ENCODE results near the gene ASNSD1. TPM values are rescaled to one million over a fixed set of nuclear protein-coding genes. Genes with fewer than 3 reads are reported as not detected.

Gene ASNSD1
- total and polyA plus RNA-seq, 10 donors: 28.1 to 50.8 (median 32.8) TPM

DNA sequence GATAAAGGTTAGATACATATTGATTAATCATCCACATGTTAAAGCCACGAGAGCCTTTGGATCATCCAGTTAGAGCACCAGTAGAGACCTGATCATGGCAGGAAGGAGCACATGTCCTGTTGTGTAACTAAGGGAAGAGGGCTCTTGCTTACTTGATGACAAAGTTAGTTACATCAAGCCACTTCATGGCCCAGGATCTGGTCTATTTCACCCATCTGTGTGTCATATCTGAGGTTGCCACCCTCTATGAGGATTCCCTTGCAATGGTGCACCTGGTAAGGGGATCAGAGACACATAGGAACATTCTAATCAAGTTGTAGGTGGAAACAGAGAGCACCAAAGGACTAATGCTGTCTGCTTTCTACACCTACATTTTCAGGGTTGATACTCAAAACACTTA is 19.9 kb downstream of the ASNSD1 start:
- 63 to 97% (median 78%) methylated on average over 1 of the region's 1 CpG for WGBS, 5 donors
- H3K27me3 ChIP-seq (replicated peaks in 1 of 7): no peaks in the 10 kb centered on the region
- H3K27ac ChIP-seq: no peak overlapping the region
- intact Hi-C loops (cut with DNase I; ENCODE audit: low total_unique reads): no loop called here
- H3K9me3 ChIP-seq: peaks cover 0 to 15% (median 10%) of the 10 kb centered on the region in 8 donors
- TF ChIP-seq, protein P1, sequence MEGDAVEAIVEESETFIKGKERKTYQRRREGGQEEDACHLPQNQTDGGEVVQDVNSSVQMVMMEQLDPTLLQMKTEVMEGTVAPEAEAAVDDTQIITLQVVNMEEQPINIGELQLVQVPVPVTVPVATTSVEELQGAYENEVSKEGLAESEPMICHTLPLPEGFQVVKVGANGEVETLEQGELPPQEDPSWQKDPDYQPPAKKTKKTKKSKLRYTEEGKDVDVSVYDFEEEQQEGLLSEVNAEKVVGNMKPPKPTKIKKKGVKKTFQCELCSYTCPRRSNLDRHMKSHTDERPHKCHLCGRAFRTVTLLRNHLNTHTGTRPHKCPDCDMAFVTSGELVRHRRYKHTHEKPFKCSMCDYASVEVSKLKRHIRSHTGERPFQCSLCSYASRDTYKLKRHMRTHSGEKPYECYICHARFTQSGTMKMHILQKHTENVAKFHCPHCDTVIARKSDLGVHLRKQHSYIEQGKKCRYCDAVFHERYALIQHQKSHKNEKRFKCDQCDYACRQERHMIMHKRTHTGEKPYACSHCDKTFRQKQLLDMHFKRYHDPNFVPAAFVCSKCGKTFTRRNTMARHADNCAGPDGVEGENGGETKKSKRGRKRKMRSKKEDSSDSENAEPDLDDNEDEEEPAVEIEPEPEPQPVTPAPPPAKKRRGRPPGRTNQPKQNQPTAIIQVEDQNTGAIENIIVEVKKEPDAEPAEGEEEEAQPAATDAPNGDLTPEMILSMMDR (IDR thresholded peaks at IDR 0.05 in 8 of 11, conservative IDR thresholded peaks at IDR 0.05 in 3 of 11): no peak
- DNase-seq: no peak
- no peak overlapping the region for H3K4me3 ChIP-seq
- H3K36me3 ChIP-seq: no peaks in the 10 kb centered on the region
- H3K4me1 ChIP-seq: peaks cover 0 to 49% (median 25%) of the 10 kb centered on the region in 6 donors

DNA sequence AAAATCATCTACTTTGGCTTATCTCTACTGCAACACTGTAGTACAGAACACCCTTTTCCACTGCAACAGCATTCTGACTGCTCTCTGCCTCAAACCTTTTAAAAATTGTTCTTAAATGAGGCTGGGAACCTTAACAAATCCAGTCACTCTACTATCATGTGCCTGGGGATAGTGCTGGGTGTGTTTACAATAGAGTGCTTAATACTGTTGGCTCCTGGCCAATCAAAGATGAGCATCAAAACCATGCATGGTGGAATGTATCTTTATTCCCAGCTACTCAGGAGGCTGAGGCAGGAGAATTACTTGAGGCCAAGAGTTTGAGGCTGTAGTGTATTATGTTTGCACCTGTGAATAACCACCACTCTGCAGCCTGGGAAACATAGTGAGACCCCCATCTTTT is 20.6 kb downstream of the ASNSD1 start:
- DNase-seq: no peak
- TF ChIP-seq POLR2A (IDR thresholded peaks at IDR 0.05) (no peak), POLR2AphosphoS5 (IDR thresholded peaks at IDR 0.05) (no peak)
- TF ChIP-seq, protein P1 (IDR thresholded peaks at IDR 0.05 in 8 of 11, conservative IDR thresholded peaks at IDR 0.05 in 3 of 11): no peak
- no peaks in the 10 kb centered on the region for H3K27me3 ChIP-seq (replicated peaks in 1 of 7)
- no peak overlapping the region for H3K27ac ChIP-seq
- H3K4me1 ChIP-seq: peaks cover 0 to 48% (median 20%) of the 10 kb centered on the region in 6 donors
- H3K4me3 ChIP-seq: no peak overlapping the region
- H3K9me3 ChIP-seq: peaks cover 0 to 15% (median 10%) of the 10 kb centered on the region in 8 donors
- intact Hi-C loops (cut with DNase I; ENCODE audit: low total_unique reads): no loop called here
- no peaks in the 10 kb centered on the region for H3K36me3 ChIP-seq

DNA sequence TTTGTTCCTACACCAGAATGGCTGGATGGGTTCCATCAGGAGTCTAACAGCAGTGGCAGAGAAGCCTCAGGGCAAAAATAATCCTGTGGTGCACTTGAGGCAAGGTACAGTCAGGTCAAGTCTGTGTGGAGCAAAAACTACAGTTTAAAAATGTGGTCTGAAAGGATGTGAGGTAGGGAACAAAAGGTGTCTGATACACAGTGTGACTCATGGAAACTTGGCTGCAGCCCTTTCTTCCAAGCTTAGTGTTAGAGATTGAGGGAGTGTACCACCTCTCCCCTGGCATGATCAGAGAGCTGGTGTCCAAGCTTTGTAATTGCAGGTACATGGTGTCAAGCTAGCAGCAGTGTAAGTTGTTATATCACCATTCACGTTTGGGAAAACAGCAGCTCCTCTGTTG is 22.1 kb downstream of the ASNSD1 start:
- Histone ChIP-seq H3K36me3 (no peaks in the 10 kb centered on the region), H3K27me3 (replicated peaks in 1 of 7) (no peaks in the 10 kb centered on the region), H3K4me3 (no peak overlapping the region), H3K4me1 (peaks cover 0 to 48% (median 19%) of the 10 kb centered on the region in 6 donors), H3K9me3 (peaks cover 0 to 9% (median 5%) of the 10 kb centered on the region in 8 donors), H3K27ac (no peak overlapping the region)
- intact Hi-C loops (cut with DNase I; ENCODE audit: low total_unique reads): no loop called here
- DNase-seq: no peak
- 81 to 94% (median 86%) methylated on average over 1 of the region's 1 CpG for WGBS, 5 donors
- no peak for TF ChIP-seq POLR2A (IDR thresholded peaks at IDR 0.05)
- no peak for TF ChIP-seq POLR2AphosphoS5 (IDR thresholded peaks at IDR 0.05)
- TF ChIP-seq, protein P1 (IDR thresholded peaks at IDR 0.05 in 8 of 11, conservative IDR thresholded peaks at IDR 0.05 in 3 of 11): no peak

DNA sequence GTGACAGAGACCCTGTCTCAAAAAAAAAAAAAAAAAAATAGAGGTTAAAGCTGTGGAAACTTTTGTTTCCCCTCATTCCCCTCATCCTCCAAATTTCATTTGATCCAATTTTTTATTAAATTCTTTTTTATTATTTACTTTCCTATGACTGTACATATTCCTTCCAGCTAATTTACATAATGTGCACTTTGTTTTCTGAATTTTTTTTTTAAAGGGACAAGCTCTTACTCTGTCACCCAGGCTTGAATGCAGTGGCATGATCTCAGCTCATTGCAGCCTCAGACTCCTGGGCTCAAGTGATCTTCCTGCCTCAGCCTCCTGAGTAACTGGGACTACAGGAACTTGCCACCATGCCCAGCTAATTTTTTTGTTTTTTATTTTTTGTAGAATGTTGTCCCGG is 23.6 kb downstream of the ASNSD1 start:
- TF ChIP-seq POLR2AphosphoS5 (IDR thresholded peaks at IDR 0.05): no peak
- TF ChIP-seq, protein P1 (IDR thresholded peaks at IDR 0.05 in 8 of 11, conservative IDR thresholded peaks at IDR 0.05 in 3 of 11): no peak
- no peak for TF ChIP-seq POLR2A (IDR thresholded peaks at IDR 0.05)
- no peaks in the 10 kb centered on the region for H3K9me3 ChIP-seq
- intact Hi-C loops (cut with DNase I; ENCODE audit: low total_unique reads): no loop called here
- H3K4me3 ChIP-seq: no peak overlapping the region
- peaks cover 0 to 3% (median 0%) of the 10 kb centered on the region in 6 donors for H3K36me3 ChIP-seq
- no peaks in the 10 kb centered on the region for H3K27me3 ChIP-seq (replicated peaks in 1 of 7)
- 38 to 65% (median 53%) methylated on average over 1 of the region's 1 CpG for WGBS, 5 donors
- peaks cover 0 to 40% (median 12%) of the 10 kb centered on the region in 6 donors for H3K4me1 ChIP-seq
- DNase-seq: no peak
- no peak overlapping the region for H3K27ac ChIP-seq

All from spleen (tissue), 11 donors.